Esophagus squamous epithelium (tissue), 5 donors: ENCODE results near the gene KRTAP6-2. TPM values are rescaled to one million over a fixed set of nuclear protein-coding genes. Genes with fewer than 3 reads are reported as not detected.

ENCODE experiments used
- DNase-seq: peaks from one replicate; lab custom pipeline; 2025; lab: John Stamatoyannopoulos, UW
- H3K27ac ChIP-seq, 4 donors: fragments of 200-600 bp; sonication (generic); one replicate each; pipeline ENCODE4 v1.5.1; 2016 to 2019; ENCODE audit warnings: mild to moderate bottlenecking in 1 of 4
- H3K27me3 ChIP-seq, 4 donors: fragments of 200-600 bp; sonication (generic); 1 replicate in 3 of 4; 2 replicates in 1 of 4; pipeline versions ENCODE4 v1.5.1 to v1.6.0; 2017 to 2021; ENCODE audit warnings: antibody characterized with exemption in 1 of 4
- H3K36me3 ChIP-seq, 3 donors: fragments of 200-600 bp; sonication (generic); one replicate each; pipeline ENCODE4 v1.5.1; 2016 to 2019
- H3K4me1 ChIP-seq, 3 donors: fragments of 200-600 bp; sonication (generic); one replicate each; pipeline ENCODE4 v1.5.1; 2017 to 2019
- H3K4me3 ChIP-seq, 4 donors: fragments of 200-600 bp; sonication (generic); 1 replicate in 3 of 4; 2 replicates in 1 of 4; pipeline ENCODE4 v1.5.1; 2016 to 2019; ENCODE audit warnings: mild to moderate bottlenecking in 2 of 4, moderate library complexity in 1 of 4
- H3K9me3 ChIP-seq, 3 donors: fragments of 200-600 bp; sonication (generic); one replicate each; pipeline ENCODE4 v1.5.1; 2016 to 2019
- CTCF ChIP-seq, 6 experiments: fragments of 450-650 bp in 4 of 6; fragments of 200-600 bp in 2 of 6; sonication (generic) in 2 of 6; IDR thresholded peaks; one replicate each; pipeline ENCODE4 v1.5.1; 2016 to 2019; ENCODE audit warnings: antibody characterized with exemption in 6 of 6, mild to moderate bottlenecking in 4 of 6, moderate library complexity in 4 of 6
- POLR2A ChIP-seq, 4 donors: fragments of 450-650 bp; IDR thresholded peaks; one replicate each; pipeline ENCODE4 v1.6.1; 2017; ENCODE audit warnings: antibody characterized with exemption in 4 of 4, mild to moderate bottlenecking in 4 of 4, moderate library complexity in 3 of 4
- WGBS, 2 donors: methylation state at CpG; one replicate each; pipeline ENCODE4 v1.1.5; 2018; 5-methylcytosine and 5-hydroxymethylcytosine counted together
- intact Hi-C: fragments of 100-400 bp; cut with DNase I; formaldehyde crosslinking; loops from one replicate; pipeline ENCODE4 v1.15.0; 2022
- total RNA-seq, 4 donors: library from RNA; depleted of rRNA; stranded (reverse); fragments of >200 nt; gene quantifications; one replicate each; pipeline ENCODE4 v1.1.0, GENCODE V29; 2016
- donor health status: DM: yes; HTN: yes; CAD: no.

Gene KRTAP6-2
- total RNA-seq, 4 donors from 2014 or later = not detected

DNA sequence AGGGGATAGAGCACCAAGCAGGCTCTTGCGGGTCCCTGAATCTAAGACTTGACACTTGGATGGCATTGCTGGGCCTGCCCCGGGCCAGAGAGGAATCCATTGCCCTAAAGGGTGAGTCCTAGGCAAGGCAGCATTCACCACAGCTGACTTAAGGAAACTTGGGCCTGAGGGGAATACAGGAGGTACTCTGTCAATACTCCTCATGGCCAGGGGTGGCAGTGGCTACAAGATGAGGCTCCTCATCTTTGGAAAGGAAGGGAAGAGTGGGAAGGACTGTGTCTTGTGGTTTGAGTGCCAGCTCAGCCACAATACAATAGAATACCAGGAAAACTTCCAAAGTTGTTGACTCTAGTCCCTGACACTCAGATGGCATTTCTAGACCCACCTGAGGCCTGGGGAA is 7.3 kb upstream of the KRTAP6-2 start:
- no peaks in the 10 kb centered on the region for H3K27me3 ChIP-seq
- TF ChIP-seq CTCF (IDR thresholded peaks at IDR 0.05) = no peak
- no peak for TF ChIP-seq POLR2A (IDR thresholded peaks at IDR 0.05)
- 93% methylated on average over 2 of the region's 2 CpGs; no CpG with 5 or more reads in 1 of the 2 donors for WGBS, 2 donors
- no peaks in the 10 kb centered on the region for H3K4me1 ChIP-seq
- no peak overlapping the region for H3K27ac ChIP-seq
- no peaks in the 10 kb centered on the region for H3K36me3 ChIP-seq
- peaks cover 0 to 4% (median 0%) of the 10 kb centered on the region in 3 donors for H3K9me3 ChIP-seq
- intact Hi-C loops = no loop called here
- no peak for DNase-seq
- H3K4me3 ChIP-seq = no peak overlapping the region

DNA sequence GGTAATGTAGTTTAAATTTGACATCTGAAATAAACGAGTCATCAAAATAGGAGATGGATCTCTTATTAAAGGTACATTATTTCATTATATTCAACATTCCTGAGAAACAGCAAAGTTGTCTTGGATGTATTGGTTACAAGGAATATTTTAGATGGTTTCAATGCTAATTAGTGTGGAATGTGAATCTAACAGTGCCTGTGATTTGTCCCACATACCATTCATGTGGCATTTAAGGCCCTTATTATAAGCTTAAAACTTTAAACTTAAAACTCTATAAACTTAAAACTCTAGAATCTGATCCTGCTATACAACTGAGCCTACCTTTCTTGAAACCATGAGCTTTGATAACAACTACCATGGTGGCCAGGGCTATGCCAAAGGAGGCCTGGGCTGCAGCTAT is 2.1 kb upstream of the KRTAP6-2 start, which contains the start of gene KRTAP22-1:
KRTAP22-1 (plus strand) TSS at position 301 of the 400 bp plus-strand sequence.
- H3K4me3 ChIP-seq = no peak within 1 kb of the TSS
- intact Hi-C loops = no loop called here

GRCh38 chr21:30592140-30592539 is 6.6 kb downstream of the KRTAP6-2 start, which contains the start of gene KRTAP6-3:
TSS of gene KRTAP6-3 (plus strand) at chr21:30592440. CDS start at chr21:30592446, 6 bp downstream.
- H3K36me3 ChIP-seq = no peaks in the 10 kb centered on the region
- H3K27me3 ChIP-seq = no peaks in the 10 kb centered on the region
- 83 to 86% methylated on average over 3 of the region's 4 CpGs for WGBS, 2 donors
- no peaks in the 10 kb centered on the region for H3K9me3 ChIP-seq
- no peak within 1 kb of the TSS for H3K27ac ChIP-seq
- no peaks in the 10 kb centered on the region for H3K4me1 ChIP-seq
- no peak within 1 kb of the TSS for H3K4me3 ChIP-seq
- TF ChIP-seq POLR2A (IDR thresholded peaks at IDR 0.05) (no peak), CTCF (IDR thresholded peaks at IDR 0.05) (no peak)
- no peak for DNase-seq
- intact Hi-C loops = no loop called here

More for the DNA sequence above, 2.1 kb upstream of the KRTAP6-2 start, which contains the start of gene KRTAP22-1:
- Histone ChIP-seq H3K27ac (no peak within 1 kb of the TSS), H3K36me3 (no peaks in the 10 kb centered on the region), H3K4me1 (no peaks in the 10 kb centered on the region), H3K27me3 (no peaks in the 10 kb centered on the region), H3K9me3 (no peaks in the 10 kb centered on the region)
- WGBS, 2 donors = 27 to 50% methylated on average over 1 of the region's 1 CpG
- TF ChIP-seq POLR2A (IDR thresholded peaks at IDR 0.05) (no peak), CTCF (IDR thresholded peaks at IDR 0.05) (no peak)
- DNase-seq = no peak

GRCh38 chr21:30590297-30590696 is 8.4 kb downstream of the KRTAP6-2 start, which contains the start of gene KRTAP22-2:
TSS of gene KRTAP22-2 (minus strand) at chr21:30590397.
- no peak within 1 kb of the TSS for H3K27ac ChIP-seq
- no peak within 1 kb of the TSS for H3K4me3 ChIP-seq
- intact Hi-C loops = no loop called here
- H3K27me3 ChIP-seq = no peaks in the 10 kb centered on the region
- H3K36me3 ChIP-seq = no peaks in the 10 kb centered on the region
- no peaks in the 10 kb centered on the region for H3K9me3 ChIP-seq
- TF ChIP-seq POLR2A (IDR thresholded peaks at IDR 0.05) (no peak), CTCF (IDR thresholded peaks at IDR 0.05) (no peak)
- no peak for DNase-seq
- no peaks in the 10 kb centered on the region for H3K4me1 ChIP-seq

- intact Hi-C loops = no loop called here
- Histone ChIP-seq H3K9me3 (no peaks in the 10 kb centered on the region), H3K4me1 (no peaks in the 10 kb centered on the region), H3K27ac (no peak overlapping the region), H3K27me3 (no peaks in the 10 kb centered on the region), H3K36me3 (no peaks in the 10 kb centered on the region), H3K4me3 (no peak overlapping the region)
- WGBS, 2 donors = 69 to 77% methylated on average over 1 of the region's 1 CpG
- TF ChIP-seq CTCF (IDR thresholded peaks at IDR 0.05) (no peak), POLR2A (IDR thresholded peaks at IDR 0.05) (no peak)
- DNase-seq = no peak
These were observed 15.8 kb downstream of the KRTAP6-2 start for GRCh38 chr21:30582870-30583269.
